ENCODE data around the gene MAN2A2.

Gene MAN2A2

GRCh38 chr15:90902840-90903732 lies at the start of gene MAN2A2:
Gene MAN2A2, plus strand, starts transcription at chr15:90903302. Its CDS starts 906 bp downstream, at chr15:90904208.
- no peak for FAIRE-seq

GRCh38 chr15:90855139-90855538 lies 48.0 kb upstream of the MAN2A2 start:
- FAIRE-seq: no peak

DNA sequence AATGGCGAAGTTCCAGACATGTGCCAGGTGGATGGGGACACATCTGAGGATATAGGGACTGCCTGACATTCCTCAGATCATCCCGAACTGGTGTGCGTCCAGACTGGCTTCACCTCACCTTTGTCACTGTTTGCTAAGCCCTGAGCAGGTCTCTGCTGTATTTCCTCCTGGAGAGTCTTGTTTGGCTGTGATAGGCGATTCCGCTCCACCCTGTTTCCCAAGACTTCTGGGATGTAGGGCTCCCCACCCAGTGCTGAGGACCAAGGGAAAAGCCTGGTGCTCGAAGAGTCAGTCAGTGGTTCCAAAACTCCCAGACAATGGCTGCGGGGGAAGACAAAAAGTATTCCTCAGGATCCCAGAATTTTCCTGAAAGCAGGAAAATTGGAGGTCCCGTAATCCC lies 45.8 kb upstream of the MAN2A2 start:
- FAIRE-seq: no peak

DNA sequence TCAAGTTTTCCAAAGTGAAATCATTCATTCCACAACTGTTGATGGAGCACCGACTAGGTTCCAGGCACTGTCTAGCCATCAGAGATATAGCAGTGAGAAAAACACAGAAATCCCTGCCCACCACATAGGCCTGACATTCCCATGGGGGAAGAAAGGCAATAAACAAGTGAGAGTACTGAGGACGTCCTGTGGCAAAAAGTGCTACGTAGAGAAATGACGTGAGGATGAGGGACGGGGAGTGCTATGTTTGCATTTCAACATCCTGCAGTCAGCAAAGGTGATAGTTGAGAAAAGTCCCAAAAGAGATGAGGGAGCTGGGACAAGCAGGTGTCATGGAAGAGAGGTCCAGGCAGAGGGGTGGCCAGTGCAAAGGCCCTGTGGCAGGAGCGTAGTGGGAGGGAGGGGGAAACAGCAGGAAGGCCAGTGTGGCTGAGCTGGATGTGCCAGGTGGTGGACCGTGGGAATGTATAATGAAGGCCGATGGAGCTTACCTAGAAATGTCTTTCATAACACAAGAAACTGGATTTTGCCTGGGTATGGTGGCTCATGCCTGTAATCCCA lies 45.1 kb upstream of the MAN2A2 start:
- FAIRE-seq: no peak

- FAIRE-seq: no peak
Measured at GRCh38 chr15:90859234-90860131, 43.6 kb upstream of the MAN2A2 start.

DNA sequence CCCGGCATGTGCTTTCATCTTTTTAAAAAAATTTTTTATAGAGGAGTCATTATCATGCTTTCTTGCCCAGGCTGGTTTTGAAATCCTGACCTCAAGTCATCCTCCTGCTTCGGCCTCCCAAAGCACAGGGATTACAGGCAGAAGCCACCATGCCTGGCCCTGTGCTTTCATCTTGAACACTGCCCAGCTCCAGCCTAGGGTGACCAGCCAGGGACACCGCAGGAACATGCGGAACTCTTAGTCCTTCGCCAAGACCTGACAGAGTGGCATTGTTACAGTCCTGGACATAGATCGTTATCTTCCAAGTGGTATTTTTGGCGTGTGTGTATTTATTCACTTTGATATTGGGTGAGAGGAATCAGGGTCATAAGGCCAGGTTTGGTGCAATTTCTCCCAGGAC lies 42.7 kb upstream of the MAN2A2 start:
- FAIRE-seq: no peak

DNA sequence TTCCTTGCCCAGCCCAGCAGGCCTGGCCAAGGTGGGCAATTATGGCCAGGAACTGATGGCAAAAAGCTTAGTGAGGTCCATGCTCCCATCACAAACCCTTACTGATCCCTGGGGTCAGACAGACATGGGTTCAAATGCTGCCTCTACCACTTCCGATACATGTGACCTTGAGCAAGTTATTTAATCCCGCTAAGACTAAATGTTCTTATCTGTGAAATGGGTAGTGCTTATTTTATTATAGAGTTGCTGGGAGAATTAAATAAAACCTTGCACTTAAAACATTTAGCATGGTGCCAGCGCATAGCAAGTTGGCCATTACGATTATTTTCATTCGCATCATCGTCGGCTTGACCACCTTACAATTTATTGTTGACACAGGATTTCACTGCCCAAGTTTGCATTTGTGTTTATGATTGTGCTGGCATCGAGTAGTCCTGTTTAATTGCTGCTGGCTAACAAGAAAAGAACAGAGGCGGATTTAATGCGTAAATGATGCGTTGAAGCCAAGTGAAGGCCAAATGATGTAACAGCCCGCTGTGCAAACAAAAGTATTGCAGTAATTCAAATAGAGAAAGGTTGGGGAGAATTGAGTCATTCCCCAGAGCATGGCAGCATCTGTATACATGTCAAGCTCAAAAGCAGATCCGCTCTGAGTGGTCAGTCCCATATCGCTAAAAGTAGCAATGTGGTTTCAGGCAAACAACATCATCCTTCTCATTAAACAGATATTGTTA lies 42.0 kb upstream of the MAN2A2 start:
- FAIRE-seq: no peak

- no peak for FAIRE-seq
Measured at GRCh38 chr15:90862487-90862886, 40.6 kb upstream of the MAN2A2 start.

GRCh38 chr15:90862964-90863778 lies 39.9 kb upstream of the MAN2A2 start:
- no peak for FAIRE-seq

DNA sequence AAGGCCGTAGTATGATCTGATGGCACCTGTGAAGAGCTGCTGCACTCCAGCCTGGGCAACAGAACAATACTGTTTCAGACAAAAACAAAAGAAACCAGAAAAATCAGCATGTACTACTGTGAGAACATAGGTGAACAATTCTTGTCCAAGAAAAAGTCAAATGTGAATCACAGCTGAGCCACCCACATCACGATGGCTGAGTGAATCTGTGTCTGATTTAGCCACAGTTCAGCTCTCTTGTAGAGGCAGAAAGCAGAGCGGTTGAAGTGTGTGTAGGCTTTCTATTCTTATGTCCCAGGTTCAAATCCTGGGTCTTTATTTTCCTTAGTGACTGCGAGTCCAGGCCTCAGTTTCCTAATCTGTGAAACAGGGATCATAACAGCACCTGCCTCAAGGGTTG lies 39.1 kb upstream of the MAN2A2 start:
- no peak for FAIRE-seq

- no peak for FAIRE-seq
Measured at GRCh38 chr15:90864507-90864906, 38.6 kb upstream of the MAN2A2 start.

DNA sequence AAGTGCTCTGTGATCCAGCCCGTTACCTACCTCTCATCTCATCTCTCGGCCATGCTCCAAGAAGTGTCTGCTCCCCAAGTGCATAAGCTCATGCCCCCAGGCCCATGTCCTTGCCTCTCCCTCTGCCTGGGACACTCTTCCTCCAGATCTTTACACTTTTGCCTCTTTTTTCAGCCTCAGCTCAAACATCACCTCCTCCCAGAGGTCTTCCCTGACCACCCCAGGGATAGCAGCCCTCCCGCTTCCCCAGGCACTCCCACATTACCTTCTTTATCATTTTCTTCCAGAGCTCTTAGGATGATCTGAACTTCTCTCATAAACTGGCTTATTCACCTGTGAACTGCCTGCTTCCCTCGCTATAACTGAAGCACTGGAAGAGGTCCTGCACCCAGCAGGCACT lies 37.4 kb upstream of the MAN2A2 start:
- no peak for FAIRE-seq

DNA sequence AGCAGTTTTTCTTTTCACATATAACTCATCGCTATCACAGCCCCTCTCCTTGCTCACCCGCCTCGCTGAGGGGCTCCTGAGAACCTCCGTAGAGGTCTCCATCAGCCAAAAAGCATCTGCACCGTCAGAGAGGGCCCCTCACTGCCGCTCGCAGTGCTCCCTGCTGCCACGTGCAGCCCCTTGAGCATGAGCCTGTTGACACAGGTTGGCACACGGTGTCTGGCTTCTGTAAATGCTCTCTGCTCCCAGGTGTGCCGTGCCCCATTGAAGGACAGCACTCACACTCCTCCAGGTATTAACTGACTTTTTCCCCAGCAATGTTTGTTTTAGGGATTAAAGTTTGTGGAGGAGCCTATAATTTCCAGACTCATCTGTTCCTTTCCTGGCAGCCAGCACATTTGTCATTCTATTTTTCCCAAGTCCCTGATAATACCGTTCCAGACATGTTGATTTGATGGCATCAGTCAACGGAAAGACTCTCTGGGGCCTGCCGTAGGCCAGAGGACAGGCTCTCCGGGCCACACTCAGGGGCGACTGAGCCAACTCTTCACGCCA lies 36.9 kb upstream of the MAN2A2 start:
- no peak for FAIRE-seq

GRCh38 chr15:90866800-90867199 lies 36.3 kb upstream of the MAN2A2 start:
- no peak for FAIRE-seq

- FAIRE-seq: no peak
Measured at GRCh38 chr15:90868261-90868689, 34.8 kb upstream of the MAN2A2 start, which contains the start of gene FURIN. Gene FURIN, plus strand, starts transcription at chr15:90868588. Its CDS starts 7,153 bp downstream, at chr15:90875741.

DNA sequence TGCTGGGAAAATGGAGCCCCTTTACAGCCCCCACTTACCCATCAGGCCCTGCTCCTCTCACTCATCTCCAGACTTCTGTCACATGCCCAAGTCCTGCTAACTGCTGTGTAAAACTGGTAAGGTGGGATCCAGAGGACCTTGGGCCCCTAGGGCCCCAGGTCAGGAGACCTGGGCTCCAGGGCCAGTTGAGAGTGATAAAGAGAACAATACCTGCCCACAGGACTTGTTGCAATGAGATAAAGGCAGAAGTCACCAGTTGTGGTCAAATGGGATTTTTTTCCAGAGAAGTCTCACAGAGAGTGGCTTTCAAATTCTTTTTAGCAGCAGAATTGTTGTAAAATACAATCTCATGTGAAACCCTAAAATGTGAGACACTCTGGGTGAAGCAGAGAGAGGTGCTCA lies 34.0 kb upstream of the MAN2A2 start:
- FAIRE-seq: no peak

GRCh38 chr15:90869601-90870353 lies 33.3 kb upstream of the MAN2A2 start:
- no peak for FAIRE-seq

GRCh38 chr15:90870354-90871138 lies 32.6 kb upstream of the MAN2A2 start:
- no peak for FAIRE-seq

DNA sequence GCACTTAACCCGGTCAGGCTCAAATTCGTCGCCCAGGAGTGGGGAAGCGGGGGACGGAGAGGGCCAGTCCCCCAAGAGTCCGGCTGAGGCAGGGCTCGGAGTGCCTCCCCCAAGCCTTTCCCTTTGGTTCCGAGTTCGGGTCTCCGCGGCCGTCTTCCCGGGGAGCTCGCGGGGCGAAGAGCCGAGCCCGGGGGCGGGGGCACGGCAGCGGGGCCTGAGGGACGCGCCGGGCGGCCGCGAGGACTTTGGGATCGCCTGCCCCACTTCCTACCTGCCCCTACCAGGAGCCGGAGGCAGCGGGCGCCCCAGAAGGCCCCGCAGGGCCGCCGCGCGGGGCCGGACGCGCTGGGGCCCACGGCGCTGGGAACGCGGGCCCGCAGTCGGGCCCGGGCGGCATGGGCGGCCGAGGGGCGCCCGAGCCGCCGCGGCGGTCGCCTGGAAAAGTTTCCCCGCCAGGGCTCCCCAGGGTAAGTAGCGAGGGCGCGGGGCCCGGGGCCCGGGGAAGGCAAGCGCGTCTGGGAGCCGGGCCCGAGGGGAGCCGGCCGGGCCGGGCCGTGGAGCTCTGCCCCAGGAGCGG lies 31.9 kb upstream of the MAN2A2 start:
- no peak for FAIRE-seq
